Fibroblast of peridontal ligament (primary cell): ENCODE results near the gene B4GALT2.

Experiments
- DNase-seq: peaks from one replicate; pipeline ENCODE4 v3.0.0-alpha.2; 2010; ENCODE audit errors: extremely low read depth

The B4GALT2 gene

DNA sequence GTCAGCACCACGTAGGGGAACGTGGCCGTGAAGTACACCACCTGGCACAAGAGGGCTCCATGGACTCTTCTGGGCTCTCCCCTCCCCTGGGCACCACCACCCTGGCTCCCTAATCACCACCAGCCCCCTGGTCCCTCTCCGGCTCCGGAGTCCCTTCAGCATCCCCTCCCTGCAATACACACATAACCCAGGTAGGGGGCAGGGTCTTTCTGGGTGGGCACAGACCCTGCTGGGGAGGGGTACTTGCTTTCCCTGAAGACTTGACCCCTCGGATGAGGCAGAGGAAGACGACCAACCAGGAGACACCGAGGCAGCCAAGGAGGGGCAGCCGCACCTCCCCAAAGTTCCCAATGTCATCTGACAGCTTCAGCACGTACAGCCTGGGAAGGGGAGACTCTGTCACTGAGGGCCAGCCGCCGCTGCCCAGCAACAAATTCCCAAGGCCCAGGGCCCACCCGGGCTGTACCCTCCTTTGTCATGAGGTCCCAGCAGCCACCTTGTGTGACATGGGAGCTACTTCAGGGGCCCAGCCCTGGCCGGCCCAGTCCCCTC is 23.7 kb downstream of the B4GALT2 start:
- DNase-seq: no peak

DNA sequence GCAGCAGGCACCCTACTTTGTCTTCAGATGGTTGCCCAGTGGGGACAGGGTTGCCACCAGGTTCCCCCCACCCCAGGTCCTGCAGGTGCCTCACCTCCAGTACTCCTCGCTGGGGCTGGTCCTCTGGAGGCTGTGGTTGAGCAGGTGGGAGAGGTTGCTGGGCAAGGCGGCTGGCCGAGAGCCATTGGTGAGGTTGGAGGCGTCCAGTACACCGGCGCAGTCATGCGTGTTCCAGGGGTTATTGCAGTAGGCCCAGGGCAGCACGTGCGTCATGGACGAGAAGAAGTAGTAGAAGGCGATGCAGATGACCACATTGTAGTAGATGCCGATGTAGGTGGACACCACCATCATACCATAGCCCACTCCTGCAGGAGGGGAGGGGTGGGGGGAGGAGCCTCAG is 29.2 kb downstream of the B4GALT2 start:
- DNase-seq: no peak

DNA sequence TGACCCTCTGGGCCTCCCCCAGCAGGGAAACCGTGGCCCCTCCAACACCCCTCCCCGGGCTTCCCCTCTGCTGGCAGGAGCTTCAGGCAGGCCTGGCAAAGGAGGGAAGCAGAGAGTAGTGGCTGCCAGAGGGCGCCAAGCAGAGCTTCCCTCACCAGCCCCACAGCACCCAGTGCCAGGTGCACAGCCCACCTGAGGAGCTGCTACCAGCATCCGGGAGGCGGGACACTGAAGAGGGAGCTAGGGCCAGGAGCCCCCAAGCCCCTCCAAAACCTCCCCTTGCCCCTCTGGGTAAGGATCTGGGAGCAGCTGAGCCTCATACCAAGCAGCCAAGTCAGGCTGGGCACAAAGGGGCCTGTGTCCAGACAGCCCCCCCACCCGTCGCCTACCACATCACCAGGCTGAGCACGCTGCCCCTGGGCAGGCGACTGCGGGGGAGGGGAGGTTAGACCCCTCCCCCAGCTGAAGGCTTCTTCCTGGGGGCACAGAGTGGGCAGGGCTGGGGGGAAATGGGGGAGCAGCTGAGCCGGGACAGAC is 32.0 kb downstream of the B4GALT2 start:
- DNase-seq: no peak

- DNase-seq: no peak
Observed at GRCh38 chr1:44012404-44012803, 33.4 kb downstream of the B4GALT2 start.

DNA sequence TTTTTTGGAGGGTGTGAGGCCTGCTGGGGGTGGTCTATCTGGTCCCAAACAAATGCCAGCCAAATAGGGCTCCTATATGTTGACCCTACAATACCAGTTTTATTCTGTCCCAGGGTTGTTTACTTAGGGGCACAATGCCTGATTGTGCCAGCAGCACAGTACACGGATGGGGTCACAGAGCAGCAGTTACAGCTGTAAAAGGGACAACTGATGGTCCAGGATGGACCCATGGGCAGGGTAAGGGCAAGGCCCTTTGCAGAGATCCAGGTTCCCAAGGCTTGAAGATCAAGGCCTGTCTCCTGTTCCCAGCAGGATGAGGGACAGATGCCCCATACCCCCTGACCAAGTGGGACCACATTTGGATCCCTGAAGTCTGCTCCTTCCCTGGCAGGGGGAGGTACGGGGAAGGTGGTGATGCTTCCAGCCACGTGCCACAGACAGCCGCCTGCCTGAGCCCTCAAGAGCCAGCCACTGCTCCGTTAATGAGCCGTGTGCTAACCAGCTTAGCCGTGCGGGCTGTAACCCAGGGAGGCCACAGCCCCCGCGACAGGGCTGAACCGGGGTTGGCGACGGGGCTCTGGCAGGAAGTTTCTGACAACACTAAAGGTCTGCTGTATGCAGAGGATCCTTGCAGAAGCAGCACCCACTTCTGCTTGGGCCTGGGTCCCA is 34.1 kb downstream of the B4GALT2 start:
- DNase-seq: no peak

DNA sequence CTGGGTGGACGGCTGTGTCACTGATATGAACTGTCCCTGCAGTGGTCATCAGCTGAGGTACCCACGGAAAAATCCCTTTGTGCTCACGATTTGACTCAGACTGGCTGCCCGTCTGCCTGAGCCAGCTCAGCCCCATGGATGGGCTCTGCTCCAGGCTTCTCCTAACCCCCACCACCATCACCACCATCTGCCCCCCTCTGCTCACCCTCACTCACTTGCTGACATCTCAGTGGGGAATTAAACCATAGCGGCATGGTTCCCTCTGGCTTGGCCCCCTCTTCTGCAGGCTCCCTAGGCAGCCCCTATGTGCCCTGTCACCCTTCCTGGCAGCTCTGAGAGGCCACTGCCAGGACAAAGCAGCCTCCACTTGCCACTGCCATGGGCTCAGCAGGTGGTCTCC is 34.9 kb downstream of the B4GALT2 start:
- no peak for DNase-seq

DNA sequence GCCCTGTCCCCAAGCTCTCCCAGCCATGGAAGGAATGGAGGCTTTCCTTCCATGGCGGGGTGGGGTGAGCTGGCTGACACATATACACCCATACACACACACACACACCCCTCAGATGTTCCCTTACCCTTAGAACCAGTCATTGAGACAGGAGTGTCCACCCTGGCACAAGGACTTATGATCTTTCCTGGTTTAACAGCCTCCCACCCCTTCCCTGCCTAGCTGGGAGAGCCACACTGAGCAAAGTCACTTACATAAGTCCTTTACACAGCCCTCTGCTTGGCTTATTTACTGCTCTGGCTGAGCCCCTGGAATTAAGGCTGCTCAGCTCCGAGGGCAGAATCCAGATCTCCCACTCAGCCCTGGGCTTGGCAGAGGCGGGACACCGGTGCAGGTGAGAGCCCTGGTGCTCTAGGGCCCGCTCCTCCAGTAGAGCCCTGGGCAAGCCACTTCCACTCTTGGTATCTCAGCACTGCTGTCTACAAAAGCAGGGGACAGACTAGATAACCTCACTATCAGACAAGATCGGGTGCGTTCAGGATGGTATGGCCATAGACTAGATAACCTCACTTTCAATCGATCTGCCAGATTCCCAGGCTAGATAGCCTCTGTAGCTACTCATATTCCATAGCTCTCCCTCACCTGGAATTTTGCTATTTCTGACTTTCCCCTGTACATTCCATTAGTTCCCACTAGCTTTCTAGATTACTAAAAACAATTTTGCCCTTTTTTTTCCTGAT is 35.5 kb downstream of the B4GALT2 start:
- no peak for DNase-seq

GRCh38 chr1:44015206-44015605 is 36.2 kb downstream of the B4GALT2 start:
- DNase-seq: no peak

- no peak for DNase-seq
Observed at GRCh38 chr1:44016041-44016889, 37.3 kb downstream of the B4GALT2 start.

DNA sequence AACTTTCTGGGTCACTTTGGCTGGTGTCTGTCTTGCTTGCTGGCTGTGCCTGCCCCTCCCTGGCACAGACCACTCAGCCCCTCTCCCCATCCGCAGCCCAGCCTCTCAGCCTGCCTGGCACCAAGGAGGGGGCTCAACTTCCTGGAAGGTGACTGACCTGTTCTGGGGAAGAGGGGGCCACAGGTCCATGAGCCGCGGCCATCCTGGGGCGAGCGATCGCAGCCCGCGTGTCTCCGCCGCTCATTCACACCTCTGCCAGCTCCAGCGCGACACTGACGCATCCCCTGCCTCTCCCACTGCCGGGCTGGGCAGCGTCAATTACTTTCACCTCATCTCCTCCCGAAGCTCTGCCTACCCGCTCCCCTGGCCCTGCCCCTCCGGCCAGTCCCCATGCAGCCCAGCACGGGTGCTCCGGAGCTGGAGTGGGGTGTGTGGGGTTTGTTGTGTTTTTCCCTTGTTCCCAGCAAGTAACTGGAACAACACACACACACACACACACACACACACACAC is 37.9 kb downstream of the B4GALT2 start:
- no peak for DNase-seq

- no peak for DNase-seq
Observed at GRCh38 chr1:44019466-44019948, 40.5 kb downstream of the B4GALT2 start.

DNA sequence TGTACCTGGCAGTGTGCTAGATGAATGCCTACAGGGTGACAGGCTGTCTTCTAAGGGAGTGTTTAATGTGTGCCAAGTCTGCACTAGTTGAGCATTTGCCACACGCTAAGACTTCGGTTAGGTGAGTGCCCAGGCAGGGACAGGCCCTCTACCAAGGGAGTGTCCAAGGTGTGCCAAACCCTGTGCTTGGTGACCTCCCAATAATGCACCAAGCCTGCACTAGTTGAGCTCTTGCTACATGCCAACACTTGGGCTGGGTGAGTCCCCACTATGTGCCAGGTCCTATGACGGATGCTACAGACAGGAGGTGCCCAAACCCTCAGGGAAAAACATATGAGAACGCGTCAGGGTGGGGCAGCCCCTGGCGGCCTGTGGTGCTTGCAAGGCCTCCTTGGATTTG is 41.5 kb downstream of the B4GALT2 start:
- DNase-seq: no peak

DNA sequence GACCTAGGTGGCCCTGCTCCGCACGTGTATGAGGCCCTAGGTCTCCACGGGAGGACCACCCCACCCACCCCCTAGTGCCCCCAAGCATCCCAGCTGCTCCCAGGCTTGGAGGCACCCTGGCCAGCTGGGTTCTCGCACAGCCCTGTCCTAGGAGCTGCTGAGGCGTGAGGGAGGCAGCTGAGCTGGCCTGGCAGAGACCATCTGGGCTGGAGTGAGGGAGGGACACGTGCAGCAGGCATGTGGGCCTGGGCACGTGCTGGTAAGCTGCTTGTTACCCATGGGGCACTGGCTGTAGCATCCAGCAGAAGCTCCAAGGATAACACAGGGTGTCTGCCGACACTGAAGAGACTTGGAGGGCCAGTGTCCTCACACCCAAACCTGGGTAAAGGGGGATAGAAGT is 42.1 kb downstream of the B4GALT2 start:
- no peak for DNase-seq

DNA sequence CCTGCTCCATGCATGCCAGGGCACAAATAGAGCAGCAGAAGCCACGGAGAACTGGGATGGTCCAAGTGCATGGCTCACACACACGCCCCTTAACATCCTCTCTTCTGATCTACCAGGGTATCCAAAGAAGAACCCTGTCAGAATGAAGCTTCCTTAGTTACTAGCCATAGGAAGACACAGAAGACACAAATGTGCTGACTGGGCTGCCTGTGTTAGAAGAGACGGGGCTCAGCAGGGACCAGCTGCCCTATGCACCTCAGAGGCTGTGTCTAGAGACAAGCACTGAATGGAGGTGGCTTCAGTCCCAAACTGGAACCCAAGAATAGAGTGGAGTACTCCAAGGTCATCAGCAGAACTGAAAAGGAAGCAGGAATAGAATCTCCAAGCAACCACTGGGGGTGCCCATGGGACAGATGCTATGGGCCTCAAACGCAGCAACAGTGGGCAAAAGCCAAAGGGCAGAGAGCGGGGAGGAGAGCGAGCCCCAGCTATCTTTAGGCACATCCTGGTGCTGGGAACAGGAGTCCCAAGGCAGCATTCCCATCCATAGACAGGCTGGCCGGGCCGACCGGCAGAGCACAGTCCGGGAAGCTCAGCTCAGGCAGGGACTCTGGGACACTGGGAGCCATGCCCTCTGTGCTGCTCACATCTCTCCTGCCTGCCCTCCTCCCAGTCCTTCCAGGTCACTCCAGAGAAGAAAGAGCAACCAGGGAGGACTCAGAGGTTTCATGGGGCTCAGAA is 42.7 kb downstream of the B4GALT2 start:
- DNase-seq: no peak

DNA sequence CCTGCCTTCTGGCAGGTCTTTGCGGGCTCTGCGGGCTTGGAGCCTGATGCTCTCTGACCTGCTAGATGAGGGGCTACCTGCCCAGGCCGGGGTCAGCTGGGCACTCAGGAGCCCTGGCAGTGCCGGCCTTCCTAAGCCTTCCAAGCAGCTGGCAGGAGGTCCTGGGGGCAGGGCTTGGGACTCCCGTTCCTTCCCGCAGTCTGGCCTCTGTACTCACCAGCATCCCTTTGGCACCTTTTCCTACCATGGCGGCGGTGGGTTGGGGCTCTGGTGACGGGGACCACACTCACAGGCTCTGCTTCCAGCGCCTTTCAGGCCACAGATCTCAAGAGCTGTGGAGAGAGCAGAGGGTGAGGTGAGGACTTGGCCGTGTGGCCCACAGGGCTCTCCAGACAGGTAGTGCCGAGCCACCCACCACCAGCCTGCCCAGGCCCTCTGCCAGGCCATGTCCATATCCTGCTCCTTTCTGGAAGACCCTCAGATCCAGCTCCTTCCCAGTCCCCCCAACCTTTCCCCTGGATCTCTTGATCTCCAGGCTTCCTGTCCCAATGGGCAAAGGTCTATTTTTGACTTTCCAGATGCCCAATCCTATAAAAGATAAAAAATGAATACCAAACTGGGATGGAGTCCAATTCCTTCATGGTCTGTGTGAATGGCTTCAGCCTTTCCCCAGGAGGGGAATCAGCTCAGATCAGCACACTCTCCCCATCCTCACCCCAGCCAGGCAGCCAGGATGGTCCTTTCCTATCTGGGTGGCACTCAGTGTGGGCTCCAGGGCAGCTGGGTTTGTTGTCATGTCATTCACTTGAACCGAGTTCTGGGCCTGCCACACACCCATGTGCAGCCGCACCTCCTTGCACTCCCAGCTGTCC is 45.3 kb downstream of the B4GALT2 start:
- no peak for DNase-seq

DNA sequence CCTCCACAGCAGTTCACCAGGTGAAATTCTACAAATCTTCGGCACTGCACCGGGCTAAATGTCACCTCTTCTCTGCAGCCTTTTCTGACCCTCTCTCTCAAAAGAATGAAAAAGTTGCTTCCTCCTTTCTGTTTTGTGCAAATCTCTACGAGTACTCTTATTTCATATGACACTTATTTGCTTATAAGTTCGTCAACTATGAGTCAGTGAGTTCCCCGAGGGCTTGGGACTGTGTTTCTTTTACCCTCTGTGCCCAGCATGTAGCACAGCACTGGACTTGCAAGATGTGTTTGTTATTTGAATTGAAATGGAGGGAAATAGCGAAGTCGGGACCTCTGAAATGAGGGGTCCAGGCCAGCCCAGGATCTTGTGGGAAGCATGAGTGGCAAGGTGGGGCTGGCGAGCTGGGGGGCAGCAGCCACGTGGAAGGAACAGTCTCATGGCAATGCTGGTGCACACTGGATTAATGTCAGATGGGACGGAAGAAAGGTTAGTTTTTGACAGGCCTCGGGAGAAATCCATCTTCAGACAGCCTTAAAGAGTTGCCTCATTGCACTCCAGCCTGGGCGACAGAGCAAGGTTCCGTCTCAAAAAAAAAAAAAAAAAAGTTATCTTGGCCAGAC is 46.0 kb downstream of the B4GALT2 start:
- DNase-seq: peak; percentile 33

DNA sequence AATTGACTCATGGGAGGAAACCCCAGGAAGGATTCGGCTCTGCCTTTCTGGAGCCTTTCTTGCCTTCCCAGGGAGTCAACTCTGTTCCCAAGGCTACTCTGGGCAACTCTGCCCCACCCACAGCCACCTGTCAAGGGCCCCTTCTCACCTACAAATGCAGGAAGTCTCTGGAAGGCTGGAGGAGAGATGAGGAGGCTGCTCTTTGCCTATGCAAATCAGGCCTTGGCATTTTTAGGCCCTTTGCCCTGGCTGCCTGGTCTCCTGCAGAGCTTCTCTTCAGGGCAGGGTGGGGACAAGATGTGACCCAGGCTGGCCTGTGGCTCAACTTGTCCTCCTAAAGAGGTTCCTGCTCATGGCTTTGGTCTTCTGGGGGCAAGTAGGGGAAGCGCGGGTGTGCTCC is 46.8 kb downstream of the B4GALT2 start:
- no peak for DNase-seq

DNA sequence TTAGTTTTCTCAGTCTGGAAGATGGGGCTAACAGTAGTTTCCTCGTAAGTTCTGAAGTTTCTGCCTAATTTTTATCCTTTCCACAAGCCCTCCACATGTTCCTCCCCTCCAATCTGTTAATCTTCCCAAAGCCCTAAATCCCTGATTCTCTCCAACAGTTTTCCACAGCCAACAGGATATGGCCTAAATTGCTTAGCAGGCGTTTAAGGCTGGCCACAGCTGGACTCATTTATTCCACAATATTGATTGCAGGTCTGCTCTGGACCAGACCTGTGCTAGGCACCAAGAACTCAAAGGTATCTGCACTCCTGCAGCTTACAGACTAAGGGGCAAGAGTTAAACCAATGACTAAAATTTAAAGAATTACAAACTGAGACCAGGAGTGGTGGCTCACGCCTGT is 48.3 kb downstream of the B4GALT2 start:
- no peak for DNase-seq

DNA sequence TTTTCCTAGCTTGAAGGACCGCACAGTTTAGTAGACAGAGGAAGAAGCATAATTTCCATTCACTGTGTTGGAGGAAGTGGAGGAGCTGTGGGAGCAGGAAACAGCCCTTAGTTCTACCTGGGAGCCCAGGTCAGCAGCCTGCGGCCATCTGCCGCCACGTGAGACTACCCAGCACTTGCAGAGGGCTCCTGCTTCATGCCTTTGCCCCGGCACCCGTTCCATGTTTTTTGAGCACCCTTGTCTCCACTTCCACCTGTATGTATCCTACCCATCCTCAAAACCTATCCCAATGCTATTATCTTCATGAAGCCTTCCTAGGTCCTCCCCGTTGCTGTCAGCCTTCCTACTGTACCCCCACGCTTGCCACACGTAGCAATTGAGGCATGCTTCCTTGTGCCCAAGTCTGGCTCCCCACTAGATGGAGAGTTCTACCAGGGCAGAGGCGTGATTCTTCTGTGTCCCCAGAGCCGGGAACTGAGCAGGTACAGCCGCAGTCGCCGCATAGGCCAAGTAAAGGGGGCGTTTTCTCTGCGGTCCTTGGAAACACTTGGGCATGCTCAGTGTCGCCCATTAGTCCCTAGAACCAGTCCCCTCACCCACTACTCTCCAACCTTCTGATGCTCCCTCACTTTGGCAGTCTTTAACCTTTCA is 50.4 kb downstream of the B4GALT2 start:
- no peak for DNase-seq
